ENCODE measurements around the gene LRRTM4. TPM values are rescaled to one million over a fixed set of nuclear protein-coding genes. Genes with fewer than 3 reads are reported as not detected.

The LRRTM4 gene
- total RNA-seq, 3 donors from 2014 or later (not counting 1 experiment from before 2014, with no cell fraction given): not detected

- Mint-ChIP-seq H3K9me3 (peaks cover 16 to 30% of the 10 kb centered on the region in 2 donors), H3K4me3 (no peak overlapping the region), H3K27me3 (ENCODE audit: low read depth in 2 of 2) (no peaks in the 10 kb centered on the region), H3K4me1 (no peaks in the 10 kb centered on the region), H3K27ac (no peak overlapping the region), H3K36me3 (no peaks in the 10 kb centered on the region)
- H3K4me3 ChIP-seq (ENCODE audit: low read length): no peak overlapping the region
- TF ChIP-seq, protein P1, sequence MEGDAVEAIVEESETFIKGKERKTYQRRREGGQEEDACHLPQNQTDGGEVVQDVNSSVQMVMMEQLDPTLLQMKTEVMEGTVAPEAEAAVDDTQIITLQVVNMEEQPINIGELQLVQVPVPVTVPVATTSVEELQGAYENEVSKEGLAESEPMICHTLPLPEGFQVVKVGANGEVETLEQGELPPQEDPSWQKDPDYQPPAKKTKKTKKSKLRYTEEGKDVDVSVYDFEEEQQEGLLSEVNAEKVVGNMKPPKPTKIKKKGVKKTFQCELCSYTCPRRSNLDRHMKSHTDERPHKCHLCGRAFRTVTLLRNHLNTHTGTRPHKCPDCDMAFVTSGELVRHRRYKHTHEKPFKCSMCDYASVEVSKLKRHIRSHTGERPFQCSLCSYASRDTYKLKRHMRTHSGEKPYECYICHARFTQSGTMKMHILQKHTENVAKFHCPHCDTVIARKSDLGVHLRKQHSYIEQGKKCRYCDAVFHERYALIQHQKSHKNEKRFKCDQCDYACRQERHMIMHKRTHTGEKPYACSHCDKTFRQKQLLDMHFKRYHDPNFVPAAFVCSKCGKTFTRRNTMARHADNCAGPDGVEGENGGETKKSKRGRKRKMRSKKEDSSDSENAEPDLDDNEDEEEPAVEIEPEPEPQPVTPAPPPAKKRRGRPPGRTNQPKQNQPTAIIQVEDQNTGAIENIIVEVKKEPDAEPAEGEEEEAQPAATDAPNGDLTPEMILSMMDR (IDR thresholded peaks at IDR 0.05): no peak
- H3K4me1 ChIP-seq (ENCODE audit: control insufficient read depth, insufficient read depth, low read length): no peaks in the 10 kb centered on the region
- no peaks in the 10 kb centered on the region for H3K9me3 ChIP-seq (ENCODE audit: control insufficient read depth, insufficient read depth, low read length)
- intact Hi-C loops (cut with micrococcal nuclease): no loop called here
- ATAC-seq: no peak
- no peak overlapping the region for H3K27ac ChIP-seq (ENCODE audit: low read length)
- WGBS (ENCODE audit: insufficient coverage): 96% methylated on average over 3 of the region's 3 CpGs
- no peak for DNase-seq
- H3K27me3 ChIP-seq (ENCODE audit: control insufficient read depth, insufficient read depth, low read length): no peaks in the 10 kb centered on the region
- no peaks in the 10 kb centered on the region for H3K36me3 ChIP-seq (ENCODE audit: control insufficient read depth, insufficient read depth, low read length)
Measured at GRCh38 chr2:77028032-77028600, 494.1 kb downstream of the LRRTM4 start.

GRCh38 chr2:77025714-77026113, 496.5 kb downstream of the LRRTM4 start:
- Mint-ChIP-seq H3K27me3 (ENCODE audit: low read depth in 2 of 2) (no peaks in the 10 kb centered on the region), H3K27ac (no peak overlapping the region), H3K4me3 (no peak overlapping the region), H3K4me1 (no peaks in the 10 kb centered on the region), H3K36me3 (no peaks in the 10 kb centered on the region), H3K9me3 (peaks cover 18 to 27% of the 10 kb centered on the region in 2 donors)
- H3K36me3 ChIP-seq (ENCODE audit: control insufficient read depth, insufficient read depth, low read length): no peaks in the 10 kb centered on the region
- ATAC-seq: no peak
- no peak overlapping the region for H3K4me3 ChIP-seq (ENCODE audit: low read length)
- H3K9me3 ChIP-seq (ENCODE audit: control insufficient read depth, insufficient read depth, low read length): peaks cover 2% of the 10 kb centered on the region
- no peaks in the 10 kb centered on the region for H3K4me1 ChIP-seq (ENCODE audit: control insufficient read depth, insufficient read depth, low read length)
- DNase-seq: no peak
- no peaks in the 10 kb centered on the region for H3K27me3 ChIP-seq (ENCODE audit: control insufficient read depth, insufficient read depth, low read length)
- intact Hi-C loops (cut with micrococcal nuclease): no loop called here
- H3K27ac ChIP-seq (ENCODE audit: low read length): no peak overlapping the region
- WGBS (ENCODE audit: insufficient coverage): 67% methylated on average over 2 of the region's 4 CpGs
- TF ChIP-seq, protein P1 (IDR thresholded peaks at IDR 0.05): no peak

DNA sequence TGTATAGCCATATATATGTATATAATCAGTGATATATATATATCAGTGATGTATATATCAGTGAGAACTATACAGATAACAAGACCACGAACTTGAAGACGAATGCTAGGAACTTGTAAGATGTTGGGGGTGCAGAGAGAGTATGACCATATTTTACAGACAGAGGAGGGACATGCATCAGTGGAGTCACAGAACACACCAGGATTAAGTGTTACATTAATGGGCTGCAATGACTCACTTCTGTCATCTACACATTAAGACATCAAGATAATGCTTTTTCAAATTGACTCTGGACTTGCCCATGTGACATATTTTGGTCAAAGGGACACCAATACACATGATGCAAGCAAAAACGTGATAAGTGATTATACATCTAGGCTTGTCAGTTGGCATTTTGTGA, 501.0 kb downstream of the LRRTM4 start:
- Histone ChIP-seq H3K27me3 (ENCODE audit: control insufficient read depth, insufficient read depth, low read length) (no peaks in the 10 kb centered on the region), H3K4me1 (ENCODE audit: control insufficient read depth, insufficient read depth, low read length) (no peaks in the 10 kb centered on the region), H3K27ac (ENCODE audit: low read length) (no peak overlapping the region), H3K36me3 (ENCODE audit: control insufficient read depth, insufficient read depth, low read length) (no peaks in the 10 kb centered on the region), H3K9me3 (ENCODE audit: control insufficient read depth, insufficient read depth, low read length) (peaks cover 2% of the 10 kb centered on the region), H3K4me3 (ENCODE audit: low read length) (no peak overlapping the region)
- no peak for DNase-seq
- 64% methylated on average over 3 of the region's 3 CpGs for WGBS (ENCODE audit: insufficient coverage)
- Mint-ChIP-seq H3K4me1 (no peaks in the 10 kb centered on the region), H3K27ac (no peak overlapping the region), H3K36me3 (no peaks in the 10 kb centered on the region), H3K4me3 (no peak overlapping the region), H3K27me3 (ENCODE audit: low read depth in 2 of 2) (no peaks in the 10 kb centered on the region), H3K9me3 (peaks cover 10 to 14% of the 10 kb centered on the region in 2 donors)
- intact Hi-C loops (cut with micrococcal nuclease): no loop called here
- no peak for ATAC-seq
- TF ChIP-seq, protein P1 (IDR thresholded peaks at IDR 0.05): no peak

- Histone ChIP-seq H3K9me3 (ENCODE audit: control insufficient read depth, insufficient read depth, low read length) (peaks cover 6% of the 10 kb centered on the region), H3K4me3 (ENCODE audit: low read length) (no peak overlapping the region), H3K27me3 (ENCODE audit: control insufficient read depth, insufficient read depth, low read length) (no peaks in the 10 kb centered on the region), H3K36me3 (ENCODE audit: control insufficient read depth, insufficient read depth, low read length) (no peaks in the 10 kb centered on the region), H3K27ac (ENCODE audit: low read length) (no peak overlapping the region), H3K4me1 (ENCODE audit: control insufficient read depth, insufficient read depth, low read length) (no peaks in the 10 kb centered on the region)
- TF ChIP-seq, protein P1 (IDR thresholded peaks at IDR 0.05): no peak
- Mint-ChIP-seq H3K9me3 (peaks cover 8% of the 10 kb centered on the region in 2 donors), H3K4me3 (no peak overlapping the region), H3K27me3 (ENCODE audit: low read depth in 2 of 2) (no peaks in the 10 kb centered on the region), H3K4me1 (no peaks in the 10 kb centered on the region), H3K36me3 (no peaks in the 10 kb centered on the region), H3K27ac (no peak overlapping the region)
- ATAC-seq: no peak
- no peak for DNase-seq
- intact Hi-C loops (cut with micrococcal nuclease): no loop called here
- 90% methylated on average over 1 of the region's 1 CpG for WGBS (ENCODE audit: insufficient coverage)
Measured at GRCh38 chr2:77018219-77018618, 504.0 kb downstream of the LRRTM4 start.

Measured in natural killer cell (primary cell).